HTERT RPE-1 (cell line): ENCODE measurements around the gene CD81.

Experiments used
- in situ Hi-C: fragments of 300-500 bp; cut with MboI; formaldehyde crosslinking; loops from 4 replicates; pipeline ENCODE4 v1.14.3; 2020; ENCODE audit warnings: low sequenced_read_pairs

CD81 gene

GRCh38 chr11:2433106-2433925 lies 56.2 kb downstream of the CD81 start:
- in situ Hi-C loops, result no loop called here

- in situ Hi-C loops, result no loop called here
Observed at GRCh38 chr11:2434008-2434407, 56.9 kb downstream of the CD81 start.

- in situ Hi-C loops, result no loop called here
Observed at GRCh38 chr11:2434506-2435255, 57.6 kb downstream of the CD81 start.

GRCh38 chr11:2435288-2436012 lies 58.3 kb downstream of the CD81 start:
- in situ Hi-C loops, result no loop called here

GRCh38 chr11:2436013-2436520 lies 59.0 kb downstream of the CD81 start:
- in situ Hi-C loops, result no loop called here

GRCh38 chr11:2436521-2437031 lies 59.5 kb downstream of the CD81 start:
- in situ Hi-C loops, result no loop called here

- in situ Hi-C loops, result no loop called here
Observed at GRCh38 chr11:2437516-2437915, 60.4 kb downstream of the CD81 start.

- in situ Hi-C loops, result no loop called here
Observed at GRCh38 chr11:2439820-2440219, 62.7 kb downstream of the CD81 start.

- in situ Hi-C loops, result no loop called here
Observed at GRCh38 chr11:2440646-2441045, 63.5 kb downstream of the CD81 start.

GRCh38 chr11:2441171-2441570 lies 64.1 kb downstream of the CD81 start:
- in situ Hi-C loops, result no loop called here

GRCh38 chr11:2442589-2442988 lies 65.5 kb downstream of the CD81 start:
- in situ Hi-C loops, result no loop called here

- in situ Hi-C loops, result no loop called here
Observed at GRCh38 chr11:2443406-2443805, 66.3 kb downstream of the CD81 start.

- in situ Hi-C loops, result no loop called here
Observed at GRCh38 chr11:2443881-2444820, 67.0 kb downstream of the CD81 start, which contains the start of gene TRPM5. TRPM5 (minus strand) TSS chr11:2444514; CDS start chr11:2423036, 21,478 bp downstream.

GRCh38 chr11:2444821-2445745 lies 68.0 kb downstream of the CD81 start, which contains the start of gene KCNQ1:
KCNQ1 (plus strand) TSS chr11:2445008; CDS start chr11:2445099, 91 bp downstream.
- in situ Hi-C loops, result no loop called here

GRCh38 chr11:2445746-2446551 lies 68.8 kb downstream of the CD81 start:
- in situ Hi-C loops, result no loop called here

GRCh38 chr11:2446590-2447252 lies 69.6 kb downstream of the CD81 start:
- in situ Hi-C loops, result no loop called here
